Left ventricle myocardium inferior (tissue), 1 donor: ENCODE results near the gene SLC51A. TPM values are rescaled to one million over a fixed set of nuclear protein-coding genes. Genes with fewer than 3 reads are reported as not detected.
A peak's percentile ranks its signal among the peaks of the same experiment; 100 is the strongest.

Source experiments
- DNase-seq: peaks from one replicate; pipeline ENCODE4 v3.0.0-alpha.2; 2020
- H3K27ac ChIP-seq: fragments of 200-600 bp; replicated peaks from 2 replicates; pipeline ENCODE4 v1.8.0; 2021
- H3K27me3 ChIP-seq: fragments of 200-600 bp; 2 replicates; pipeline ENCODE4 v1.8.0; 2021; ENCODE audit warnings: low read depth
- H3K36me3 ChIP-seq: fragments of 200-600 bp; 2 replicates; pipeline ENCODE4 v1.8.0; 2021
- H3K4me1 ChIP-seq: fragments of 200-600 bp; 2 replicates; pipeline ENCODE4 v1.8.0; 2021
- H3K4me3 ChIP-seq: fragments of 200-600 bp; 2 replicates; pipeline ENCODE4 v1.8.0; 2021; ENCODE audit warnings: mild to moderate bottlenecking, moderate library complexity
- H3K9me3 ChIP-seq: fragments of 200-600 bp; replicated peaks from 2 replicates; pipeline ENCODE4 v1.8.0; 2021
- intact Hi-C: fragments of 100-400 bp; cut with micrococcal nuclease; formaldehyde crosslinking; loops from one replicate; pipeline ENCODE4 v1.11.0; 2022
- total RNA-seq: library from RNA; stranded (reverse); fragmentation: NEBNext Ultra II Directional; extraction: Animal tissue kit (Norgen Biotek cat#: 25700); gene quantifications from one replicate; pipeline ENCODE4 v1.2.1, GENCODE V29; 2021
- TF ChIP-seq, protein P1 (sequence below): fragments of 200-600 bp; IDR thresholded peaks from 2 replicates; pipeline ENCODE4 v1.8.0; 2021; ENCODE audit warnings: antibody characterized with exemption, mild to moderate bottlenecking, borderline replicate concordance
- donor health status: DM: no; HTN: yes; CAD: no; lungs with severe emphysema.

SLC51A gene
- total RNA-seq, 1 donor from 2014 or later, result not detected

DNA sequence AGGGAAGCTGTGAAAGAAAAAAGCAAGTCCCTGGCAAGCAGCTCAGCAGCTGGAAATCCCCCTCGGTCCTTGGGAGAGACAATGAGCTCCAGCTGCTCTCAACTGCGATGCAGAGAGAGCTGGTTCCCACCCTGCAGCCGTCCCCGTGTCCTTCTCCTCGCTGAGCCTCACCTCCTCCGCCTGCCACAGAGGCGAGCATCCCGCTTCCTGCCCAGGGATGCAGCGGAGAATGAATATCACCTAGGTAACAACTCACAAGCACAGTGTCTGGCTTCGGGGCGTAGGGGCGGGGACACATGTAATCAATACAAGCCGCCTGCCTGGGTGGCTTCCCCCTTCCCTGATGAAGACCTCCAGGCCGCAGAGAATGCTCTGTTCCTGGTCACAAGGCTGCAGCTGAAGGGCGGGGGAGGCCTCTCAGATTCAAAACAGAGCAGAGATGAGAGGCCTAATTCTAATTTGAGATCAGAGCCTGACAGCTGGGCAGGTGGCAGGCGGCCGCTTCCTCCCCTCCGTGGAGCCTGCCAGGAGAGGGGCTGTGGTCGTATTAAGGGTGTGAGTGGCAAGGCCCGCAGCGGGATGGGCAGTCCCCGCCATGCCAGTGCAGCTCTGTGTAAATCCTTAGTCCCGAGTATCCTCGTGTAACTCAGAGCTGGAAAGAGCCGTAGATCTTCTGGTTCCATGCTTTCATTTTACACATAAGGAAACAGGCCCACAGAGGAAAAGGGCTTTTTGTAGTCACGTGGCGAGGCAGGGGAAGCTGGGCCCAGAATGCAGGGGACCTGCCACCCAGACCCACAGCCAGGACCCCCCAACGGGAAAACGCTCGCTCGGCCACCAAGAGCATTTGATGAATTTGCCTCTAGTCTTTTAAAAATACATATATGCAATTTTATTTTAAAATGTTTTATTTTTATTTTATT is 29.4 kb upstream of the SLC51A start:
- peak overlapping the region; percentile 15 for H3K4me3 ChIP-seq
- no peaks in the 10 kb centered on the region for H3K27me3 ChIP-seq
- H3K9me3 ChIP-seq, result no peaks in the 10 kb centered on the region
- H3K4me1 ChIP-seq, result peaks cover 9% of the 10 kb centered on the region
- TF ChIP-seq, protein P1, sequence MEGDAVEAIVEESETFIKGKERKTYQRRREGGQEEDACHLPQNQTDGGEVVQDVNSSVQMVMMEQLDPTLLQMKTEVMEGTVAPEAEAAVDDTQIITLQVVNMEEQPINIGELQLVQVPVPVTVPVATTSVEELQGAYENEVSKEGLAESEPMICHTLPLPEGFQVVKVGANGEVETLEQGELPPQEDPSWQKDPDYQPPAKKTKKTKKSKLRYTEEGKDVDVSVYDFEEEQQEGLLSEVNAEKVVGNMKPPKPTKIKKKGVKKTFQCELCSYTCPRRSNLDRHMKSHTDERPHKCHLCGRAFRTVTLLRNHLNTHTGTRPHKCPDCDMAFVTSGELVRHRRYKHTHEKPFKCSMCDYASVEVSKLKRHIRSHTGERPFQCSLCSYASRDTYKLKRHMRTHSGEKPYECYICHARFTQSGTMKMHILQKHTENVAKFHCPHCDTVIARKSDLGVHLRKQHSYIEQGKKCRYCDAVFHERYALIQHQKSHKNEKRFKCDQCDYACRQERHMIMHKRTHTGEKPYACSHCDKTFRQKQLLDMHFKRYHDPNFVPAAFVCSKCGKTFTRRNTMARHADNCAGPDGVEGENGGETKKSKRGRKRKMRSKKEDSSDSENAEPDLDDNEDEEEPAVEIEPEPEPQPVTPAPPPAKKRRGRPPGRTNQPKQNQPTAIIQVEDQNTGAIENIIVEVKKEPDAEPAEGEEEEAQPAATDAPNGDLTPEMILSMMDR, result no peak
- H3K36me3 ChIP-seq, result no peaks in the 10 kb centered on the region
- intact Hi-C loops, result no loop called here
- no peak for DNase-seq
- peak overlapping the region; percentile 39 for H3K27ac ChIP-seq

DNA sequence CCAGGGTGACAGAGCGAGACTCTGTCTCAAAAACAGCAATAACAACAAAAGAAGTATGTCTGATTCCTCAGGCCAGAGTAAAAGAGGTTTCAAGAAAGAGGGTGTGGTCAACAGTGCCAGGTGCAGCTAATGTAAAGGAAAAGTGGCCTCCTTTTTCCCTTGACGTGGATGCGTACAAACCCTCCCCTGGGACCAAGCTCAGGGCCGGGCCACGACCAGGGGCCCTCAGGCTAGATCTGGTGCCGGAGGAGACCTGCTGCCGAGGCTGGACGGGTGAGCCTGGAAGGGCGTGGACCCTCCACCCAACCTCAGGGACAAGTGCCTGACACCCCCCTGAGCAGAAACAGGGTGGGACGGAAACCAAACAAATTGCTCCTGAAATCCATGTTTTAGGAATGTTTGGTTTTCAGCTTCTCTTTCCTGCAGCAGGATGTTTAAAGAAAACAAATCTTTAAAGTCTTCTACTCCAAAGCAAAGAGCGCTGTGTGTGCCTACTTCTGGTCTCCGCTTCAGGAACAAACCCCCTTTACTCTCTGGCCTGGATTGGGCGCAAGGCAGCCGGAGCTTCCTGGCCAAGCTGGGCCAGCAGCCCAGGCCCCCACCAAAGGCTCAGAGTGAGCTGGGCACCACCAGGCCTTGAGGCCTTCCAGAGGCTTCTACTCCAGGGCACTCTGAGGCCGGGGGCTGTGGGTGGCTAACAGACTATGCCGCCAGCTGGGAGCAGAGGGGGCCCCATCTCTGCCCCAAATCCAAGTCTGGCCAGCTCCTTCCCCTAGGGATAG is 26.6 kb upstream of the SLC51A start:
- no peaks in the 10 kb centered on the region for H3K36me3 ChIP-seq
- peaks cover 36% of the 10 kb centered on the region for H3K4me1 ChIP-seq
- TF ChIP-seq, protein P1, result no peak
- DNase-seq, result no peak
- no peaks in the 10 kb centered on the region for H3K27me3 ChIP-seq
- no peak overlapping the region for H3K27ac ChIP-seq
- H3K4me3 ChIP-seq, result no peak overlapping the region
- intact Hi-C loops, result no loop called here
- no peaks in the 10 kb centered on the region for H3K9me3 ChIP-seq

DNA sequence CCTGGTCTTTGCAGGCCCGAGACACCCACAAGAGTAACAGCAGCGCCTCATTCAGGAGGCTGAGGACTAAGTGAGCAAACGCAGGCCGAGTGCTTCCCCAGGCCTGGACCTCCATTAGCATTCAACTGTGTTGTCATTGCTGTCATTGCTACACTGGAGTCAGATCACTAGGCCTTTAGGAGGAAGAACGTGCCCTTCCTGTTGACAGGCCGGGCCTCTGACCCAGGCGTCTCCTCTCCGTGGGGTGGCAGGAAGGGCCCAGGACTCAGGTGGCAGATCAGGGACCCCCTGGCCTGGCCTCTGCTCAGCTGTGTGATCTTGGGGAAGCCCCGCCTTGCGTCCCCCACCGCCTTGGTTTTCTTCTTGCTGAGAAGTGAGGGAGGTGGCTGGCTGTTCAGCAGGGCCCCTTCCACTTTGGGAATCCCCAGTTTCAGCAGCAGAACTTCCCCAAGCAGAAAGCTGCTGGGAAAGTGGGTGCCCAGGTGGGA is 24.3 kb upstream of the SLC51A start:
- H3K9me3 ChIP-seq, result no peaks in the 10 kb centered on the region
- H3K4me3 ChIP-seq, result no peak overlapping the region
- no peaks in the 10 kb centered on the region for H3K27me3 ChIP-seq
- H3K27ac ChIP-seq, result peak overlapping the region; percentile 86
- peaks cover 35% of the 10 kb centered on the region for H3K4me1 ChIP-seq
- intact Hi-C loops, result no loop called here
- no peak for DNase-seq
- TF ChIP-seq, protein P1, result no peak
- no peaks in the 10 kb centered on the region for H3K36me3 ChIP-seq

DNA sequence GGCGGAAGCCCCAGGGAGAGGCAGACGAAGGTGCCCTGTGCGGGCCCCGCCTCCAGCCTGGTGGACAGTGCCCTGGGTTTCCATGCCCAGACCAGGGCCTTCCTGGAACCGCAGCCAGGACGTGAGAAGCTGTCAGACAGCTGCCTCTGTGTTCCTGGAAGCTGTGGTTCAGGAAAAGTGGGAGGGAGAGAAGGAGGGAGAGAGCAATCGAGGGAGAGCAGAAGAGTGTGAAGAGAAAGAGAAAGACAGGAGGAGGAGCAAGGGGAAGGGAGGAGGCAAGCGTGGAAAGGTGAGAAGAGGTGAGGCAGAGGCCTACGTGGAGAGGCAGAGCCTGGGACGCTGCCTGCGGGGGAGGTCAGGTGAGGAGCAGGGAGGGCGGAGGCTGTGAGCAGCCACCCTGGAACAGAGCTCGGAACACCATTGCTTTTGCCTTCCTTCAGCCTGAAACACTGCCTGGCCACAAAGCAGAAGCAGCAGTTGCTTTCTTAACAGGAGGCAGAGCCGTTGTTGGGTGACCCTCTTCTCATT is 23.7 kb upstream of the SLC51A start:
- no peaks in the 10 kb centered on the region for H3K36me3 ChIP-seq
- TF ChIP-seq, protein P1, result no peak
- peak overlapping the region; percentile 86 for H3K27ac ChIP-seq
- H3K4me1 ChIP-seq, result peaks cover 33% of the 10 kb centered on the region
- no peaks in the 10 kb centered on the region for H3K9me3 ChIP-seq
- intact Hi-C loops, result no loop called here
- no peaks in the 10 kb centered on the region for H3K27me3 ChIP-seq
- H3K4me3 ChIP-seq, result no peak overlapping the region
- DNase-seq, result peak; percentile 29

DNA sequence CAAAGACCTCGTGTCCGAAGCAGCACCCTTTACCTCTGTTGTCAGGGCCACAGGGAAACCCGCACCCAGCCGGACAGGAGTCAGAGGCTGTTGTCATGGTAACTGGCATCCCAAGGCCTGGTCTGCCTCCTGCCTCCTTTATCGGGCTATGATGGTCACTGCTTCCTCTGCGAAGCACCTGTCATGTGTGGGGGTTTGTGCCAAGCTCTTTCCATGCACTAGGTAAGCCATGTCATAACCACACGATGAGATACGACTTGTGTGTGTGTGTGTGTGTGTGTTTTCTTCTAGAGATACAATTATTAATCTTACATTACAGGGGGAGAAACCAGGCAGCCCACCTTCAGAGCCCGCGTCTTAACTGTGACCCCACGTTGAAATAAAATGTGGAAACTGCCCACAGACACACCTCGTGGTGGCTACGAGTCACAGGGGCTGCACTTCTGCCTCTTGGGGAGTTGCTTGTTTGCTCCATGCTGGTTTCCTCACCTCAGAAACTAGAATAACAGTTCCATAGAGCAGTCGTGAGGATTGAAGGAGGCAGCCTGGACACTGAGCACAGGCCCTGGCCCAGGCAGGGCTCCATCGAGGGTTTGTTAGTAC is 23.1 kb upstream of the SLC51A start:
- Histone ChIP-seq H3K36me3 (no peaks in the 10 kb centered on the region), H3K4me3 (no peak overlapping the region), H3K27ac (peak overlapping the region; percentile 86), H3K27me3 (no peaks in the 10 kb centered on the region), H3K4me1 (peaks cover 33% of the 10 kb centered on the region), H3K9me3 (no peaks in the 10 kb centered on the region)
- TF ChIP-seq, protein P1, result no peak
- intact Hi-C loops, result no loop called here
- no peak for DNase-seq
